B cell (primary cell): ENCODE results near the gene PLEKHM2. TPM values are rescaled to one million over a fixed set of nuclear protein-coding genes. Genes with fewer than 3 reads are reported as not detected.
A peak's percentile ranks its signal among the peaks of the same experiment; 100 is the strongest.

Experiments used
- ATAC-seq: fragments of 200-7000 bp; cut with Tn5 transposase; one replicate; pipeline ENCODE4 v1.10.0; 2021; ENCODE audit warnings: low read depth, mild to moderate bottlenecking, moderate number of reproducible peaks, moderate library complexity
- CTCF ChIA-PET: fragments of 350-600 bp; sonication (Branson Sonifier 250); formaldehyde crosslinking; loops from one replicate; lab custom pipeline; 2021; ENCODE audit warnings: antibody characterized with exemption, inconsistent platforms; lab: Charles Lee
- POLR2A ChIA-PET: fragments of 350-600 bp; sonication (Branson Sonifier 250); formaldehyde crosslinking; loops from one replicate; lab custom pipeline; 2021; ENCODE audit warnings: antibody characterized with exemption; lab: Charles Lee
- DNase-seq: peaks from one replicate; pipeline ENCODE4 v3.0.0; 2013
- H2AFZ ChIP-seq: 2 replicates; pipeline ENCODE4 v1.6.1; 2012; ENCODE audit warnings: mild to moderate bottlenecking, low read depth, low read length; ENCODE audit not compliant: insufficient read depth, poor library complexity, severe bottlenecking
- H3K27ac ChIP-seq, 2 donors: 1 replicate in 1 of 2; 2 replicates in 1 of 2; pipeline ENCODE4 v1.5.1; 2012 to 2013; ENCODE audit warnings: low read length in 2 of 2, mild to moderate bottlenecking in 2 of 2, moderate library complexity in 1 of 2
- H3K27me3 ChIP-seq, 4 experiments: fragments of 200-600 bp in 1 of 4; sonication (generic) in 1 of 4; replicated peaks in 1 of 4; 1 replicate in 2 of 4; 2 replicates in 2 of 4; pipeline versions ENCODE4 v1.6.1 to v1.7.0; 2013 to 2016; ENCODE audit warnings: low read length in 3 of 4, mild to moderate bottlenecking in 2 of 4, mixed read lengths in 1 of 4, moderate library complexity in 1 of 4; ENCODE audit not compliant: insufficient read depth in 4 of 4, control insufficient read depth in 3 of 4; ENCODE audit errors: control extremely low read depth in 1 of 4
- H3K36me3 ChIP-seq, 2 experiments: replicated peaks in 1 of 2; 1 replicate in 1 of 2; 2 replicates in 1 of 2; pipeline versions ENCODE4 v1.6.1 to v1.7.1; 2013; ENCODE audit warnings: low read length in 1 of 2; ENCODE audit not compliant: insufficient read depth in 2 of 2, control insufficient read depth in 1 of 2; ENCODE audit errors: control extremely low read depth in 1 of 2, extremely low read depth in 1 of 2
- H3K4me1 ChIP-seq, 2 donors: fragments of 200-600 bp in 1 of 2; sonication (generic) in 1 of 2; 1 replicate in 1 of 2; 2 replicates in 1 of 2; pipeline versions ENCODE4 v1.5.1 to v1.6.1; 2013 to 2017; ENCODE audit warnings: low read length in 2 of 2; ENCODE audit not compliant: control insufficient read depth in 2 of 2, insufficient read depth in 2 of 2
- H3K4me2 ChIP-seq: replicated peaks from 2 replicates; pipeline ENCODE3; 2012; ENCODE audit warnings: mild to moderate bottlenecking, low read depth, low read length; ENCODE audit not compliant: poor library complexity, severe bottlenecking
- H3K4me3 ChIP-seq, 5 experiments: fragments of 200-600 bp in 1 of 5; sonication (generic) in 1 of 5; 1 replicate in 3 of 5; 2 replicates in 2 of 5; pipeline versions ENCODE4 v1.5.1 to v1.7.0; 2011 to 2016; ENCODE audit warnings: low read length in 4 of 5, mild to moderate bottlenecking in 4 of 5, low read depth in 2 of 5, control low read depth in 1 of 5, moderate library complexity in 1 of 5; ENCODE audit not compliant: insufficient read depth in 1 of 5; ENCODE audit errors: control extremely low read depth in 1 of 5, extremely low read depth in 1 of 5
- H3K79me2 ChIP-seq: fragments of 200-600 bp; sonication (generic); one replicate; pipeline ENCODE4 v1.6.0; 2016; ENCODE audit warnings: low read length; ENCODE audit not compliant: control insufficient read depth, insufficient read depth
- H3K9ac ChIP-seq: fragments of 200-600 bp; sonication (generic); 2 replicates; pipeline ENCODE4 v1.6.1; 2017; ENCODE audit warnings: mild to moderate bottlenecking, low read length, moderate library complexity
- H3K9me3 ChIP-seq, 3 donors: one replicate each; pipeline versions ENCODE4 v1.6.1 to v1.7.1; 2013; ENCODE audit warnings: low read length in 2 of 3; ENCODE audit not compliant: control insufficient read depth in 2 of 3, insufficient read depth in 1 of 3; ENCODE audit errors: control extremely low read depth in 1 of 3
- H4K20me1 ChIP-seq: 2 replicates; pipeline ENCODE4 v1.6.0; 2012; ENCODE audit warnings: mild to moderate bottlenecking, low read length; ENCODE audit not compliant: insufficient read depth, control insufficient read depth, poor library complexity, severe bottlenecking
- H3K27ac Mint-ChIP-seq: one replicate; pipeline ENCODE4 v1.8.0; 2021; ENCODE audit warnings: mixed read lengths
- H3K27me3 Mint-ChIP-seq: one replicate; pipeline ENCODE4 v1.8.0; 2021; ENCODE audit warnings: mixed read lengths
- H3K4me1 Mint-ChIP-seq: one replicate; pipeline ENCODE4 v1.8.0; 2021; ENCODE audit warnings: mixed read lengths
- H3K4me3 Mint-ChIP-seq: one replicate; pipeline ENCODE4 v1.8.0; 2021; ENCODE audit warnings: mixed read lengths
- H3K9me3 Mint-ChIP-seq: one replicate; pipeline ENCODE4 v1.8.0; 2022; ENCODE audit warnings: mixed read lengths; ENCODE audit not compliant: insufficient read depth
- CTCF ChIP-seq: fragments of 200-600 bp; IDR thresholded peaks from one replicate; pipeline ENCODE4 v1.8.0; 2022; ENCODE audit warnings: antibody characterized with exemption, mild to moderate bottlenecking
- EZH2 ChIP-seq: IDR thresholded peaks from 2 replicates; pipeline ENCODE4 v1.6.1; 2012; ENCODE audit warnings: borderline replicate concordance, low read depth, mild to moderate bottlenecking, moderate library complexity, low read length; ENCODE audit not compliant: insufficient read depth, poor library complexity, severe bottlenecking
- WGBS: methylation state at CpG from one replicate; pipeline ENCODE4 v1.1.5; 2013; ENCODE audit warnings: missing lambda C conversion rate; ENCODE audit not compliant: insufficient coverage; 5-methylcytosine and 5-hydroxymethylcytosine counted together
- intact Hi-C: fragments of 100-400 bp; cut with micrococcal nuclease; formaldehyde crosslinking; loops from one replicate; pipeline ENCODE4 v1.10.0; 2022
- polyA plus RNA-seq: library from polyadenylated mRNA; depleted of rRNA; stranded (reverse); fragments of >200 nt; gene quantifications from 2 replicates; pipeline ENCODE4 v1.2.3, GENCODE V29; 2012
- total RNA-seq, 2 donors: library from RNA; stranded (reverse); fragments of 120-200 nt in 1 of 2; gene quantifications; 1 replicate in 1 of 2; 2 replicates in 1 of 2; pipeline versions ENCODE4 v1.2.3 to v1.2.4, GENCODE V29; 2013 to 2022

Gene PLEKHM2
- total and polyA plus RNA-seq, 2 donors (not counting 1 experiment from before 2014, with no cell fraction given): 99.7 to 120 TPM

GRCh38 chr1:15680561-15681348 is 3.4 kb upstream of the PLEKHM2 start:
- ChIA-PET CTCF (interaction anchor here (0.6 to 1.6 kb wide), 4 partner anchors 16 to 179 kb away, joined by 3 to 7 read pairs (median 4); no protein-coding TSS in a partner anchor), POLR2A (interaction anchor here (0.6 to 3.3 kb wide), 2 partner anchors 16 to 24 kb away, joined by 4 to 20 read pairs; no protein-coding TSS in a partner anchor)
- WGBS: 84% methylated on average over 6 of the region's 7 CpGs
- Mint-ChIP-seq H3K9me3 (no peaks in the 10 kb centered on the region), H3K4me1 (peaks cover 48% of the 10 kb centered on the region), H3K4me3 (peak overlapping the region; percentile 13), H3K27me3 (no peaks in the 10 kb centered on the region), H3K27ac (peak overlapping the region; percentile 95)
- H3K4me2 ChIP-seq: no peak overlapping the region
- H3K27ac ChIP-seq: no peak overlapping the region
- intact Hi-C loops: loop anchor here (5.0 kb wide), 2 partner anchors 158 to 287 kb away; partner anchors contain the start of gene CASP9
- no peak for ATAC-seq
- peaks cover 22% of the 10 kb centered on the region for H3K79me2 ChIP-seq
- TF ChIP-seq CTCF (no peak), EZH2 (no peak)
- no peaks in the 10 kb centered on the region for H3K27me3 ChIP-seq
- H2AFZ ChIP-seq: no peak overlapping the region
- DNase-seq: no peak
- H3K36me3 ChIP-seq: no peaks in the 10 kb centered on the region
- H3K9ac ChIP-seq: no peak overlapping the region
- H3K4me1 ChIP-seq: peaks cover 36 to 58% of the 10 kb centered on the region in 2 donors
- H3K9me3 ChIP-seq: peaks cover 0 to 10% (median 0%) of the 10 kb centered on the region in 3 donors
- H3K4me3 ChIP-seq: no peak overlapping the region
- H4K20me1 ChIP-seq: peaks cover under 1% of the 10 kb centered on the region
